NCI-H82 treated with DMSO at 0.1 percent for 48 hours (cell line): ENCODE measurements around the gene BHLHE23.
"Not testable (repeated sequence)": the region's sequence is repeated elsewhere in the genome, so short reads cannot be mapped to it uniquely, and the experiment has no call there.

ENCODE experiments used
- DNase-seq: peaks from one replicate; lab custom pipeline; 2025; ENCODE audit not compliant: unreplicated experiment; lab: John Stamatoyannopoulos, UW

The BHLHE23 gene

DNA sequence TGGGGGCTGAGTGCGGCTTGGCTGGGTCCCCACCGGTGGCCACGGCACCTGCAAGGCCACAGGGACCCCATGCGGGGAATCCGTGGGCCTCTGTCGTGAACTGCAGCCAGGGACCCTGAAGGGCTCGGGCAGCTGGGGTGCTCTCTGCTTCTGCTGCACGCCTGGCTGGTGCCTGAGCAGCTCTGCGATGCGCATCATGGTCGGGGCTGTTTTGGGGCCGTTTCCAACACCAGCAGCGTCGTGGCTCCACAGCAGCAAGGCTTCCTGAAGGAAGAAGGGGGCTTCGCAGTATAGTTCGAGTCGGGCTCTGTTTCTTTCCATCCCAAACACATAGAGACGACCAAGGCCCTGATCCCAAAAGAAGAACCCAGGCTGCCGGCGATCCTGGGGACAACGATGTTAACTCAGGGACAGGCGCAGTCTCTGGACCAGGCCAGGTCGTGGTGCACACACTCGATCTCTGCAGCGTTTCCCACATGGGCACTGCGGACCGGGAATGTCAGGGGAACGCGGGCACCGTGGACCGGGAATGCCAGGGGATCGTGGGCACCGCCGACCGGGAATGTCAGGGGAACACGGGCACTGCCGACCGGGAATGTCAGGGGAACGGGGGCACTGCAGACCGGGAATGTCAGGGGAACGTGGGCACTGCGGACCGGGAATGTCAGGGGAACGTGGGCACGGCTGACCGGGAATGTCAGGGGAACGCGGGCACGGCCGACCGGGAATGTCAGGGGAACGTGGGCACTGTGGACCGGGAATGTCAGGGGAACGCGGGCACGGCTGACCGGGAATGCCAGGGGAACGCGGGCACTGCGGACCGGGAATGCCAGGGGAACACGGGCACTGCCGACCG, 36.8 kb upstream of the BHLHE23 start:
- DNase-seq: no peak

DNA sequence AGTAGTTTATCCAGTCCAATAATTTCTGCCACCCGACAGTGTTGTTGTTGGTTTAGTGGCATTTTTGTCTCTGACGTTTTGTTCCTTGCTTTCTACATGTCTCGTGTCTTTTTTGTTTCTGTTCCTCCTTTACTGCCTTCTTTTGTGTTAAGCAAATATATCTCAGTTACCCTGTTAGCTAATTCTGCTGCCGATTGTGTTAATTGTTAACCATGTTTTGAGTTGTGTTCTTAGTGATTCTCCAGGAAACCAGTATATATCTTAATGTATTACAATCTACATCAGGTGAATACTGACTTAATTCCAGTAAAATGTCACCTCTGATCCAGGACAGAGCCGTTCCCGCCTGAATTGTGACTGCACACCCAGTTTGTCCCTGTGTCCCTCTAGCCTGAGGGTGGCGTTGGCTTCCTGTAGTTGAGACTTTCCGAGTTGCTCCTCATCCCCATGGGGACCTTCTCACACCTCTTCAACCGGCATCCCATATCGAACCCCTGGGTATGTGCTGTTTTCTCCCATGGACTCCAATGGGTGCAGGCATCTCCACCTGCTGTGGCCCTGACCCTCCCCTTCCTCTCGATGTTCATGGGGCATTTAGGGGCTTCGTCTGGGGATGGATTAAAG, 35.8 kb upstream of the BHLHE23 start:
- DNase-seq: no peak

DNA sequence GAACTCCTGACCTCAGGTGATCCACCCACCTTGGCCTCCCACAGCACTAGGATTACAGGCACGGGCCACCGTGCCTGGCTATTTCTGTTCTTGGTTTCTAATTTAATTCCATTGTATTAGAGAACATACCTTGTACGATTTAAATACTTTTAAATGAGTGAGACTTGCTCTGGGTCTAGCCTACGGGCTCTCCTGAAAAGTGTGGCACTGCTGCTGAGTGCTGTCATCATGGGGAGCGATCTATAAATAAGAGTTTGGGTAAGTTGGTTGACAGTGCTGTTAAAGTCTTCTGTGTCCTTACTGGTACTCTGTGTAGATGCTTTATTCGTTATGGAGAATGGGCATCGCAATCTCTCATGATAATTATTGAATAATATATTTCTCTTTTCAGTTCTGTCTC, 35.0 kb upstream of the BHLHE23 start:
- DNase-seq: no peak

DNA sequence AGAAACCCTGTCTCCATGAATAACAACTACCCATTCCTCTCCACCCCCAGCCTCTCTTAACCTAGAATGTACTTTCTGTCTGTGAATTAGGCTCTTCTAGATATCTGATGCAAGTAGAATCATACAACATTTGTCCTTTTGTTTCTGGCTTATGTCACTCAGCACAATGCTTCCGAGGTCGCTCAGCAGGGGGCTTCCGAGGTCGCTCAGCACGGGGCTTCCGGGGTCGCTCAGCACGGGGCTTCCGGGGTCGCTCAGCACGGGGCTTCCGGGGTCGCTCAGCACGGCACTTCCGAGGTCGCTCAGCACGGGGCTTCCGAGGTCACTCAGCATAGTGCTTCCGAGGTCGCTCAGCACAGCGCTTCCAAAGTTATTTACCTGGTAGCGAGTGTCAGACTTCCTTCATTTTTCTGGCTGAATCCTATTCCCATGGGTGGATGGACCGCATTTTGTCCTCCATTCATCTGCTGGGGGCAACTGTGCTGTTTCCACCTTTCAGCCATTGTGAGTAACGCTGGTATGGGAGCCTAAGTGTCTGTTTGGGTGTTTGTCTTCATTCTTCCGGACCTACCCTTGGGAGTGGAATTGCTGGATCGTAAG, 31.0 kb upstream of the BHLHE23 start:
- DNase-seq: no peak

DNA sequence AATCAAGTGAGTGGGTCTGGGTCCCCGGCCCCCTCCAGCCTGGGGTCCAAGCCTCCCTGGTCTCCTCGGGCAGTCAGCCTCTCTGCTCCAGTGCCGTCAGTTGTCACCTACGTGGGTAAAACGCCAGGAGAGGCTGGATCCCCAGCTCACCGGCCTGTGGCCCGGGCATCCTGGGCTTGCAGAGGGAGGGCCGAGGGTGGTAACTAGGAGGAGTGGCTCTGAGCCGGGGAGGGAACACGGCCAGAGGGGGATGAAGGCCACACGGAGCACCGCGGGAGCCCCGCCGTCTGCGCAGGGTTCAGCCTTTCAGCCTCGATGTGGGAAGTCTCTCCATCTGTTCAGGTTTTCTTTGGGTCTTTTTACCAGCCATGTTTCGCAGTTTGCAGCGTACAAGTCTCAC, 29.5 kb upstream of the BHLHE23 start:
- no peak for DNase-seq

DNA sequence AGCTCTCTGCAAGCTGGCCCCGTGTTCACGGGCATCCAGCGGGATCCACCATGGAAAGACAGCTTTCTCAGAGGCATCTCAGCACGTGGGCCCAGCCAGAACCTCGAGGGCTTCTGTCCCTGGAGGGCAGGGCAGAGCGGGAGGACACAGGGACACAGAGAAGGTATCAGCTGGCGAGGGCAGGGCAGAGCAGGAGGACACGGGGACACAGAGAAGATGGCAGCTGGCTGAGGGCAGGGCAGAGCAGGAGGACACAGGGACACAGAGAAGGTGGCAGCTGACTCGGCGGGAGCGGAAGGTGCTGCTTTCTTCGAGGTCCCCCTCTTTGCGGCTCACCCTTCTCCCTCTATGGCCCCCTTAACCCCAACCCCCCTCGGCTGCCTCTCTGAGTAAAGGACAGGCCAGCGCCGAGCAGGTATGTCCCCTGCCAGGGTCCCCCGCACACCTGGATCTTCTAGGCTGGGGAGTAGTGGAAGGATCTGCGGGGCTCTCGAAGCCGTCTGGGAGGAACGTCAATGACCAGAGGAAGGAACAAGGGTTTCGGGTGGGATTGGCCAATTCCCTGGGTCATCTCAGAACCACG, 28.9 kb upstream of the BHLHE23 start:
- no peak for DNase-seq

DNA sequence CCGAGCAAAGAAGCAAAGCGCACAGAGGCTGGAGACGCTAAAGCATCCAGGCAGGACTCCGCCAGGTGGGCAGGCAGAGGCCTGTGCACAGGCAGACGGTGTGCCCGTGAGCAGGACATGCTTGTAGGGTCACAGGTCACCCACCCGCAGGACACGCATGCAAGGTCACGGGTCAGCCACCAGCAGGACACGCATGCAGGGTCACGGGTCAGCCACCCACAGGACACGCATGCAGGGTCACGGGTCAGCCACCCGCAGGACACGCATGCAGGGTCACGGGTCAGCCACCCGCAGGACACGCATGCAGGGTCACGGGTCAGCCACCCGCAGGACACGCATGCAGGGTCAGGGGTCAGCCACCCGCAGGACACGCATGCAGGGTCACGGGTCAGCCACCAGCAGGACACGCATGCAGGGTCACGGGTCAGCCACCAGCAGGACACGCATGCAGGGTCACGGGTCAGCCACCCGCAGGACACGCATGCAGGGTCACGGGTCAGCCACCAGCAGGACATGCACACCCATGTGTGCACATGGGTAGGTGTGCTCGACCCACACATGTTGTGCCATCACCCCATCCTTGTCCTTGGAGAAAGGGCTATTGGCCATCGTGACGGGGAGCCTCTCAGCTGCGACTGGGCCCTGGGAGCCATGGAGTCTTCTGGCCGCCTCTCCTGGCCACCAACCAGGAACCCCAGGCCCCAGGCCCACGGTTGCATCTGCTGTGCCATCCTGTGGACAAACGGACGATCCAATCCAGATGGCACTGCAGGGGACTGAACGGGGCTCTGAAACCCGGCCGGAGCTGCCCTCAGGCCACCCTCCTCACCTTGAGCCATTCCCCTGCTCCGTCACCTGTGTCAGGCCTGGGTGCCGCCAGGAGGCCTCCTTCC, 28.2 kb upstream of the BHLHE23 start:
- DNase-seq: not testable (repeated sequence)

DNA sequence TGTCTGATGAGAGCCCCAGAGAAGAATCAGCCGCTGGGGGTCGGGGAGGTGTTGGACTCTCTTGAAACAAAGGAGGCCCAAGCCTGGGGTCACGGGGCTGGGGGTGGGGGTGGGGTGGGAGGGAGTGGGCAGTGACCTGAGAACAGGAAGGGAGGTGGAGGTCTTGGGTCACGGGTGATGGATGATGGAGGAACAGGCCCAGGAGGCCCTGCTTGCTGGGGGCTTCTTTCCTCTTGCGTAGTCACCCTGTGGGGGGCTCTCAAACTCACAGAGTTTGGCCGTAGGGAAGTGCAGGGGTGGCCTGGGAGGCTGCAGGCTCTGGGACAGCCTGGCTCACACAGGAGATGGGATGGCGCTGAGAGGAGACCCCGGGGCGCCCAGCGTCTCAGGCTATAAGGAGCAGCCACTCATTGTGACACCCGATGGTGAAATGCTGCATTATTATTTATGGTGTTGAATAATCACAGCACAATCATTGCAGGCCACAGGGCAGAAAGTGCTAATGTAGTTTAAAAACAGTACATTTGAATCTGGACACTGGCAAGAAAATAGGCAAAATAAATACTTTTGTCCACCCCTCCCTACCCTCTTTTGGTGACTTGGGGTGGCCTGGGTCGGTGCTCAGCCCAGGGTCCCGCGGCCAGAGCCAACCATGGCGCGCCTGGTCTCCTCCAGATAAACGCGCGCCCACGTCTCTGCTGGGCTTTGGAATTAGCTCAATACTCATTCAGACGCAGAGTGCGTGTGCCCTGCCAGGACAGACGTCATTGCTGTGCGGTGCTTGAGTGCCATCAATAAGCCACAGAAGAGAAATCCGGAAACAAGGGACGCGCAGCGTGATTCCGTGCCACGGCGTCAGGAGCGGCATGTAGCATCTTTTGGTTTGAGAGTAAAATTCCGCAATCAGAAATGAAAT, 27.3 kb upstream of the BHLHE23 start:
- no peak for DNase-seq

DNA sequence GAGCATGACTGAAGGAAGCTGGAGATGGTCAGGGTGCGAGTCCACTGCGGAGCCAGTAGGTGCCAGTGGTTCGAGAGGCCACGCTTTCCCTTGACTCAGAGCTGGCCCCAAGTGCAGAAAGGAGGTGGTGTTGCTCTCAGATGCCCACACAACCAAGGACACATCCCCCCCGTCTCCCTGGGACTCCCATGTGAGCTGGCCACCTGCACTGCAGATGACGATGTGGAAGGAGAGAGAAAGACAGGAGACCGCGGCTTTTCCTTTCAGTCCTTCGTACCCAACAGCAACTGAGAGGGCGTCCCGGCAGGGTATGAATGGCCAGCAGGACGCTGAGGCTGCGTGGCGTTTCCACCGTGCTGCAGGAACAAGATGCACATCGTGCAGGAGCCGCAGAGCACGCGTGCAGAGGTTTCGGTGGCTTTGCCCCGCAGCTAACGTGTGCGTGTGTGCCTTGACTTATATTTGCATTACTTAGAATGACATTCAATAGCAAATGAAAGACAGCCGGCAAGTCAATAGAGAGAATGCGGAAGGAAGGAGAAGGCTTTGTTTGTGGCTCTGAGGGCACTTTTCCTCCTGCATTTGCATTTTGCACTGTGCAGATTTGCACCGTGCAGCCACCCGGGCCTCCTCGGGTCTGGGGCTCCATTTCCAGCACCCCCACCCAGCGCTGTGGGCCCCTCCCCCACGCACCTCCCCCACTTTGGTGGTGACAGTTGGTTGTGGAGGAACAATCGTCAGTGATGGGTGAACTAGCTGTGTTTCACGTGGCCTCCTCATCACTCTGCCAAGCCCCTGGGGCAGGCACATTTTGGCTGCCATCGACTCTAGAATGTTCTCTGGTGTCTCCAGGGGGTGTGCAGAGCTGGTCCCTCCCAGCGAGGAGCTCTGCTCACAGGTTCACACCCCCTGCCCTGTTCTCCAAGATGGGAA, 26.4 kb upstream of the BHLHE23 start:
- DNase-seq: no peak

DNA sequence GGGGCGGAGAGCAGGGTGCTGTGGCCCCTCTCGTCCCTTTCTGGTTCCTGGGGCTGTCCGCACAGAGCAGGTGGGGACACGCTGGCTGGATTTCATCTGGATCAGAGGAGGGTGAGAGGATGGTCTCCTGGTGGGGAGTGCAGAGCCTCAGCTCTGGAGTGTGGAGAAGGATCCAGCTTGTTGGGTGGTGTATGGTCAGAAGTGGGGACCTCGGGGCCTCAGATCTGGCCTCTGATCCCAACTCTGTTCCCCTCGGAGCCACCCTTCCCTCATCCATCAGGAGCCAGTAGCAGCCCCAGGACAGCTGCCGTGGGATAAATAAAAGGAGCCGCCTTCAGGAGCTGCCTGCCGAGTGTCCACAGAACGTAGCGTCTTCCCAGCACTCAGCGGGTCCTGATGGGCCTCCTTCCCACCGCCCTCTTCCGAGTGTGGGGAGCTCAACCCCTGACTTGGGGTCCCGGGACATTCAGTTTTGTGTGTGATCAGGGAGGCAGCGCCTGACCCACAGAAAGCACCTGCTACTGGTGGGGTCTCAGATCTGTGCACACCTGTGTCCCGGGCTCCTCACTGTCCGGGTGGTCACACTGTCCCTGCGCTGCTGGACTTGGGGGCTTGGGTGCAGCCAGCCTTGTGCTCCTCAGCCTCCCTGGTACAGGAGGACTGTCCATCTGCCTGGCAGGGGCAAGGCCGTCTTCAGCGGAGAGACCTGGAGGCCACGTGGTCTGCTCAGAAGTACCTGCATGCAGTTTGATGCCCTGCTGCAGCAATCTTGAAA, 25.4 kb upstream of the BHLHE23 start:
- no peak for DNase-seq

DNA sequence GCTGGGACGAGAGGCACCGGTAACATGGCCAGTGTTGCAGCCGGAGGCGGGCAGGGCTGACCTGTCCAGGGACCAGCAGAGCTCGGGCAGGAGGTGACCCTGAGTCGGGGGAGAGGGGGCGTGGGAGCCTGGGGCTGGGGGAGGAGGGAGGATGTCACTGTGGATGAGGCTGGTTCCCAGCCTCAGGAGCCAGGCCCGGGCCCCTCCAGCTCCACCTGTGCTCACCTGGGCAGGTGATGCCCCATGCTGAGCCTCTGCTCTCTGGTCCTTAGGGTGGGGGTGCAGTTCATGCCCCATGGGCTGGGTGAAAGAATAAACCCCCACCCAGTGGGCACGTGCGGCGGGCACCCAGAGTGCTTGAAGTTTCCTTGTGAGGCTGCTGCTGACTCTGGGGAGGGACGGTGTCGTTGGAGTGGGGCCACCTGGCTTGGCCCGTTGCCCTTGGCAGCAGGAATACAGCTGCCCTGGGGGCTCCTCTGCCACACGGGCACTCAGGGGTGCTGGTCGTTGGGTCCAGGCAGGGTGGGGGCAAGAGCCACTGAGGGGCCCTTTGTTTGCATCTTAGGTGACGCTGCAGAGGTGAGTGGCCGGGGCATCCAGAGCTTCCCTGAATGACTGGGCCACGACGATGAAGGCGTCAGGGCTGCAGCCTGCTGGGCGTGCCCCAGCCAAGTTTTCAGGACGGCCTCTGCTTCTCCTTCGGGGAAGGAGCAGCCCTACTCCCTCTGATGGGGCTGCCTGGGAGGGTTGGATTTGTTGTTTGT, 24.7 kb upstream of the BHLHE23 start:
- DNase-seq: no peak

DNA sequence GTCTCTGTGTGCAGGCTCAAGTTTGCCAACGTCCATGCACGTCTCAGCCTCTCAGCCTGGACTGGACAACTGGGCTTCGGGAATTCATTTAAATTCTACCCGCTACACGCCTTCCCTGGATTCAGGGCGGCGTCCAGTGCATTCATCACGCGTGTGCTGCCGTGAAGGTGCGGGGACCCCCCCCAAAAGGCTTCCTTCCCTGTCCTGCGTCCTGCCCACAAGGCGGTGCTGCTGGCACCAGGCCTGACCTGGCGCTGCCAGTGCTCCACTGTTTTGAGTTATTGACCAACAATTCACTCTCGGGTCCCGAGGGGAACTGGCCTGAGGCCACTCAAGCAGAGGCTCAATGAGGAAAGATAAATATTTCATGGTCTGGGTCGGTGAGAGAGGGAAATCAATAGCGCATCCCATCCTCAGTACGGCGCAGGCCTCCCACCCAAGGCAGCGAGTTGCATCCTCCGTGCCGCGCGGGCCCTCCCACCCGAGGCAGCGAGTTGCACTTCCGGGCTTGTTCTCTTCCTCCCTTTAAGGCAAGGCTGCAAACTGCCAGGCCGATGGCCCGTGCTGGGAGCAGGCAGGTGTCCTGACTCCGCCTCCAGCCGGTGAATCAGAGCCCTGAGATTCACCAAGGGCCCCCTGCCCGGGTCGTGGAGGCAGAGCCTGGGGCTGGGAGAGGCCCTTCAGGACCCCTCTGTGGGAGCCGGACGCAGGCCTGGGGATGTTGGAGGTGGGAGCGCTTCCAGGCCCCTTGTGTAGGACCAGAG, 22.8 kb upstream of the BHLHE23 start:
- DNase-seq: no peak

DNA sequence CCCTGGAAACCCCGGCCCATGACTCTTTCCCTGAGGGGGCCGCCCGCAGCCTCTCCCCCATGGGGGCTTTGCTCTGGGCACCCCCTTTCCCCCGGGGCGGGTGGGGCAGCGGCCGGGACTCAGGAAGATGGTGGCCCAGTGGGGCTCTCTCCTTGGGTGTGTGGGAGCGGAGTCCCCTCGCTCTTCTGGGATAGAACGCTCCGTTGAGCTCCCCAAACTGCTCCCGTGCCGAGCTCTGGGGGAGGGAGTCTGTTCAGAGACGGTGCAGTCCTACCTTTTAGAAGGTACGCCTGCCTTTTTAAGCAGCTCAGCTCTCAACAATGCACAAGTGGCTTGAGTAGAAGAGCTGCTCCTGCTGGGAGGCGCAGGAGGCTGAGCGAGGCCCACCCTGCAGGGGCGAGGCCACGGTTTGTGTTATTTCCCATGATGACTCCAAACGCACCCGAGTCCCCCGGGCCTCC, 21.7 kb upstream of the BHLHE23 start:
- DNase-seq: no peak

DNA sequence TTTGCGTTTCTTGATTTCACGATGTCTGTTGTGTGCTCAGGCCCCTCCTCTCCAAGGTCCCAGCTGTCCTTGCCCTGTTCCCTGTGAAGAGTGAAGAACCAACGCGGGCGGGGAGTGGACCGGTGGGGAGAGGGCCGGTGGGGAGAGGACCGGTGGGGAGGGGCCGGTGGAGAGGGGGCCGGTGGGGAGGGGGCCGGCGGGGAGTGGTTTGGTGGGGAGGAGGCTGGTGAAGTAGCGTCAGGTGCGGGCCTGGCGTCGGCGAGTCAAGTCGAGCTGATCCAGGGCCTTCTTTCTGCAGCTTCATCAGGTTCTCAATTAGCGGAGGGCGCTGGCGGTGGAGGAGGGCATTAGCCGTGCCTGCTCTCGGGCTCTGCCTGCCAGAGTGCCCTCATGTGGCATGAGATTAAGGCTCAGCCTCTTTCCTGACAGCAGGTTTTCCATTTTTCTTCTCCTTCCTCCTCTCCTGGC, 21.2 kb upstream of the BHLHE23 start:
- no peak for DNase-seq

DNA sequence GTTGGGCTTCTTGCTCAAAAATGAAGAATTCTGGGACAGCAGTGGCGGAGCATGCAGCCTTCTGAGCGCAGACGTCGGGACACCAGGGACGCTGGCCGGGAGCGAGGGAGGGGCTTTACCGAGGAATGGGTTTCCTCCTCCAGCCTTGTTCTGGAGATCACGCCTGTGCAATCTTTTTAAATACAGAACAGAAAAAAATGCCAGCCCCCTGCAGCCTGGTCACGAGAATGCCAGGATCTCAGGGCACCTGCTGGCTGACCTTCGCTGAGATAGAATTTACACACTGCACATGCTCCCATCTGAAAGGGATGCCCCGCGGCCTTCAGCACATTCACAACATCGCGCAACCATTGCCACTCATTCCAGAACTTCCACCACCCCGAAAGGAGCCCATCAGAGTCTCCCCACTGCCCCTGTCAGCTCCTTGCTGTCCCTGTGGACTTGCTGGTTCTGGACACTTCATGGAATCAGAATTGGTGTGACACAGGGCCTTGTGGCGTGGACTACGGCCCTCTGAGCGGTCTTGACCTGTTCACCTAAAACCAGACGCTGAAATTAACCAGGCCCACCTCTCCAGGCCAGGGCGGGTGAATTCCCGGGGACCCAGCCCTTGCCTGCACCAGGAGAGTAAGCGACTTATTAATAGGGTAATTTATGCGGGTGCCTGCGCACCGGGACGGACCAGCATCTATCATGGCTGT, 20.6 kb upstream of the BHLHE23 start:
- no peak for DNase-seq
